ENCODE measurements around the gene KIAA0319L.

KIAA0319L gene

GRCh38 chr1:35574655-35575415 lies 17.6 kb upstream of the KIAA0319L start:
- DNase-seq (ENCODE audit: low read depth in 2 of 2), result no peak
- H3K4me3 ChIP-seq (replicated peaks in 1 of 2; ENCODE audit: low read depth in 2 of 2, low read length in 2 of 2), result no peak overlapping the region
- TF ChIP-seq CTCF (IDR thresholded peaks at IDR 0.05; ENCODE audit: low read depth, low read length), result no peak

GRCh38 chr1:35574125-35574654 lies 17.0 kb upstream of the KIAA0319L start:
- no peak for DNase-seq (ENCODE audit: low read depth in 2 of 2)
- TF ChIP-seq CTCF (IDR thresholded peaks at IDR 0.05; ENCODE audit: low read depth, low read length), result no peak
- H3K4me3 ChIP-seq (replicated peaks in 1 of 2; ENCODE audit: low read depth in 2 of 2, low read length in 2 of 2), result no peak overlapping the region

DNA sequence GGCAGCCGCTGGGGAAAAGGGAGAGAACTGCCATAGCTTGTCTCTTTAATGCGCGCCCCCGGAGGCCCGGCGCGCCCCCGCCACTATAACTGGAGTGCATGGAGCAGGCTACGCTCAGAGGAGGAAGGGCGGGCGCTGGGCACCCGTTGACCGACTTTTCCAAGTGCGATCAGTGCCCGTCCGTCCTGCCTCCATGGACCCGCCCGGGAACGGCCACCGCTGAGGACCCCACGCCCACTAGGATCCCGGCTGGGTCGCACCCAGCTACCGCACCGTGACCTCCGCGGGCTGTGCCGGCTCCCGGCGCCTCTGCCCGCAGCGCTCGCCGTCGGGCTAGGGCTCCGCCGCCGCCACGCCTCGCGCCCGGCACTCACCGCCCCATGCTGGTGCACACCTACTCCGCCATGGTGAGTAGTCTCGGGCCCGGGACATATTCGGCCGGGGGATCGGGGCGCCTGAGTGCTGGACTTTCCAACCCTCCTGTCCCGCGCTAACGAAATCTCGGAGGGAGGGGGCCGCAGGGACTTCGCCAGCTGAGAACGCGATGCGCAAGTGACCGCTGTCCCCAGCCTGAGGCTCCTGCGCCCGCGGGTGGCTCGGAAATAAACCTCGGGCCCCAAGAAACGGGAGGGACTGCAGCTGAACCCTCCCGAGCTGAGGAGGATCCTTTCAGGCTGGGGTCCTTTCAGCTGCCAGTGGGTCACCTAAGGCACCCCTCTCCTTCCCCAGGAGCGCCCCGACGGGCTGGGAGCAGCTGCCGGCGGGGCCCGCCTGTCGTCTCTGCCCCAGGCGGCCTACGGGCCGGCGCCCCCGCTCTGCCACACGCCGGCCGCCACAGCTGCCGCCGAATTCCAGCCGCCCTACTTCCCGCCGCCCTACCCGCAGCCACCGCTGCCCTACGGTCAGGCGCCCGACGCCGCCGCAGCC lies 16.3 kb upstream of the KIAA0319L start, which contains the start of gene TFAP2E:
Gene TFAP2E, plus strand, starts transcription at position 117 of the 927 bp plus-strand sequence. Its CDS starts 264 bp downstream, at position 381.
- DNase-seq (ENCODE audit: low read depth in 2 of 2), result peak in 1 of 2 donors; percentile 36
- no peak for TF ChIP-seq CTCF (IDR thresholded peaks at IDR 0.05; ENCODE audit: low read depth, low read length)
- peak within 1 kb of the TSS; percentile 47 to 55 for H3K4me3 ChIP-seq (replicated peaks in 1 of 2; ENCODE audit: low read depth in 2 of 2, low read length in 2 of 2)

DNA sequence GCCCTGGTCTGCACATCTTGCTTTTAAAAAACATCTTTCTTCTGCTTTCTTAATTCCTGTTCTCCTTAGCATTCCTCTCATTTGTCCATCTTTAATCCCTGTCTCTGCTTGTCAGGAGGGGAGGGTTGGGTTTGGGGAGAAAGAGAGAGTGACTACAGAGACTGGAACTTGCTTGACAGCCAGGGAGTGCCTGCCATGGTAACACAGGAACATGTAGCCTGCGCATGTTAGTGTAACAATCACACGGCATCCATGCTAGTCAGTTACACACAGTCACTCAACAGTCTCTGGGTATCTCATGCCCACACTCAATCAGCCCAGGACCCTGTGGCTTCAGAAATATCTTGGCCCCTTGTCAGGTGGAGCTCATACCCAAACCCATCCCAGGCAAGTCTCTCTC lies 15.1 kb upstream of the KIAA0319L start:
- TF ChIP-seq CTCF (IDR thresholded peaks at IDR 0.05; ENCODE audit: low read depth, low read length), result no peak
- H3K4me3 ChIP-seq (replicated peaks in 1 of 2; ENCODE audit: low read depth in 2 of 2, low read length in 2 of 2), result no peak overlapping the region
- no peak for DNase-seq (ENCODE audit: low read depth in 2 of 2)

DNA sequence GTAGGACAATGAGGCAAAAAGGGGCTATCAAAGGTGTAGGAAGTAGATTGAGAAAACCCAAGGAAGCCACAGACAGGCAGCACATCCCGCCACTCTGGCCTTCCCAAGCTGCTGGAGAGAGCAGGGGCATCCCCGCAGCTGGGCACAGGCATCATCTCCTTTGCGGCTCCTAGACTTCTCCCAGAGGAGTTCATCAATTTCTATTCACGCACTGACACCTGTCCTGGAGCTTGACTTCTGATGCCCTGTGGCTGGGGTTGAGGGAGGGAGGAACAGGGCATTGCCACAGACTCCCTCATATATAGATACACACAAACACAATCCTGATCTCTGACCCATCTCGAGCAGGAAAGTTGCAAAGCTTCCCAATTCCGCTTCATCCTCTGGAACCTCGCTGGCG lies 14.1 kb upstream of the KIAA0319L start:
- H3K4me3 ChIP-seq (replicated peaks in 1 of 2; ENCODE audit: low read depth in 2 of 2, low read length in 2 of 2), result no peak overlapping the region
- TF ChIP-seq CTCF (IDR thresholded peaks at IDR 0.05; ENCODE audit: low read depth, low read length), result no peak
- DNase-seq (ENCODE audit: low read depth in 2 of 2), result no peak

DNA sequence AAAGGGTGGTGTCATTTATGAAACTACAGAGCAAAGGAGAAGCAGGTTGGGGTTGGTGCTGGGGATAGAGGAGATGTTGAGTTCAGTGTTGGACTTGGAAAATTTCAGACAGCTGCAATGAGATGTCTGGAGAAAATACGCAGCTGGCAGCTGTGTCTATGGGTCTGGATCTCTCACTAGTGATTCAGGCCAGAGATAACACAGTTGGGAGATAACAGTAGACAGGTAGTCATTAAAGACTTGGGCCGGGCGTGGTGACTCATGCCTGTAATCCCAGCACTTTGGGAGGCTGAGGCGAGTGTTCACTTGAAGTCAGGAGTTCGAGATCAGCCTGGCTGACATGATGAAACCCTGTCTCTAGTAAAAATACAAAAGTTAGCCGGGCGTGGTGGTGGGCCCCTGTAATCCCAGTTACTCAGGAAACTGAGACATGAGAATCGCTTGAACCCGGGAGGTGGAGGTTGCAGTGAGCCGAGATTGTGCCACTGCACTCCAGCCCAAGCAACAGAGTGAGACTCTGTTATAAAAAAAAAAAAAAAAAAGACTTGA lies 13.5 kb upstream of the KIAA0319L start:
- H3K4me3 ChIP-seq (replicated peaks in 1 of 2; ENCODE audit: low read depth in 2 of 2, low read length in 2 of 2), result no peak overlapping the region
- TF ChIP-seq CTCF (IDR thresholded peaks at IDR 0.05; ENCODE audit: low read depth, low read length), result no peak
- no peak for DNase-seq (ENCODE audit: low read depth in 2 of 2)

Measured in cardiac fibroblast (primary cell).